GM19239 (cell line): ENCODE results near the gene REEP2.
"Not testable (repeated sequence)": the region's sequence is repeated elsewhere in the genome, so short reads cannot be mapped to it uniquely, and the experiment has no call there.

Experiments used
- DNase-seq: peaks from one replicate; pipeline ENCODE4 v3.0.0; 2011; ENCODE audit warnings: low spot score; ENCODE audit not compliant: insufficient read length
- FAIRE-seq: peaks from 2 replicates; lab custom pipeline; 2011; peaks lifted over from hg19 to GRCh38; lab: Jason Lieb, UNC

The REEP2 gene

GRCh38 chr5:138465261-138466124 lies 26.6 kb downstream of the REEP2 start, which contains the start of gene EGR1:
EGR1 (plus strand) TSS chr5:138465479; CDS start chr5:138465762, 283 bp downstream.
- DNase-seq (peak; percentile 87), FAIRE-seq (no peak)

- FAIRE-seq, result no peak
- no peak for DNase-seq
Measured at GRCh38 chr5:138466125-138466899, 27.5 kb downstream of the REEP2 start.

GRCh38 chr5:138466900-138467710 lies 28.2 kb downstream of the REEP2 start:
- no peak for DNase-seq
- FAIRE-seq, result no peak

GRCh38 chr5:138467711-138468132 lies 28.9 kb downstream of the REEP2 start:
- DNase-seq (no peak), FAIRE-seq (no peak)

GRCh38 chr5:138468133-138468965 lies 29.5 kb downstream of the REEP2 start:
- DNase-seq (no peak), FAIRE-seq (no peak)

GRCh38 chr5:138468966-138469539 lies 30.2 kb downstream of the REEP2 start:
- no peak for FAIRE-seq
- no peak for DNase-seq

GRCh38 chr5:138469540-138470321 lies 30.9 kb downstream of the REEP2 start:
- no peak for DNase-seq
- no peak for FAIRE-seq

GRCh38 chr5:138470322-138471051 lies 31.6 kb downstream of the REEP2 start:
- FAIRE-seq (no peak), DNase-seq (no peak)

GRCh38 chr5:138471052-138471361 lies 32.1 kb downstream of the REEP2 start:
- no peak for DNase-seq
- no peak for FAIRE-seq

- FAIRE-seq, result no peak
Measured at GRCh38 chr5:138472353-138472752, 33.5 kb downstream of the REEP2 start.

GRCh38 chr5:138473151-138473550 lies 34.3 kb downstream of the REEP2 start:
- DNase-seq, FAIRE-seq: not testable (repeated sequence)

More at GRCh38 chr5:138472353-138472752, 33.5 kb downstream of the REEP2 start:
- DNase-seq, result no peak

- no peak for FAIRE-seq
Measured at GRCh38 chr5:138476918-138477317, 38.1 kb downstream of the REEP2 start.

GRCh38 chr5:138482638-138483037 lies 43.8 kb downstream of the REEP2 start:
- DNase-seq (no peak), FAIRE-seq (no peak)

More at GRCh38 chr5:138476918-138477317, 38.1 kb downstream of the REEP2 start:
- no peak for DNase-seq

GRCh38 chr5:138488481-138488945 lies 49.7 kb downstream of the REEP2 start:
- DNase-seq (no peak), FAIRE-seq (no peak)

- DNase-seq (no peak), FAIRE-seq (no peak)
Measured at GRCh38 chr5:138489683-138490061, 50.8 kb downstream of the REEP2 start.

GRCh38 chr5:138490648-138491283 lies 51.9 kb downstream of the REEP2 start:
- no peak for DNase-seq
- FAIRE-seq, result no peak

GRCh38 chr5:138491284-138491648 lies 52.4 kb downstream of the REEP2 start:
- DNase-seq, result no peak
- no peak for FAIRE-seq
